Bronchial epithelial cell (primary cell): ENCODE data around the gene RPL39L. TPM values are rescaled to one million over a fixed set of nuclear protein-coding genes. Genes with fewer than 3 reads are reported as not detected.
A peak's percentile ranks its signal among the peaks of the same experiment; 100 is the strongest.

Source experiments
- DNase-seq: peaks from one replicate; pipeline ENCODE4 v3.0.0-alpha.2; 2010; ENCODE audit warnings: low read depth
- FAIRE-seq: peaks from 2 replicates; lab custom pipeline; 2011; peaks lifted over from hg19 to GRCh38; lab: Jason Lieb, UNC
- H3K27me3 ChIP-seq: 2 replicates; pipeline ENCODE4 v1.5.1; 2011; ENCODE audit warnings: low read length; ENCODE audit not compliant: control insufficient read depth, insufficient read depth
- H3K36me3 ChIP-seq: 2 replicates; pipeline ENCODE4 v1.5.1; 2011; ENCODE audit warnings: low read length; ENCODE audit not compliant: control insufficient read depth, insufficient read depth
- H3K4me3 ChIP-seq: 2 replicates; pipeline ENCODE4 v1.5.1; 2011; ENCODE audit warnings: mild to moderate bottlenecking, low read depth, low read length, control low read depth
- CTCF ChIP-seq: IDR thresholded peaks from 2 replicates; pipeline ENCODE4 v1.5.1; 2011; ENCODE audit warnings: mild to moderate bottlenecking, moderate library complexity, low read length, control low read depth, inconsistent platforms; ENCODE audit not compliant: insufficient read depth, severe bottlenecking
- total RNA-seq: library from RNA; depleted of rRNA; stranded (reverse); fragments of >200 nt; gene quantifications from 2 replicates; pipeline ENCODE4 v1.2.1, GENCODE V29; 2014

Gene RPL39L
- total RNA-seq, 1 donor from 2014 or later: 23.4 TPM

DNA sequence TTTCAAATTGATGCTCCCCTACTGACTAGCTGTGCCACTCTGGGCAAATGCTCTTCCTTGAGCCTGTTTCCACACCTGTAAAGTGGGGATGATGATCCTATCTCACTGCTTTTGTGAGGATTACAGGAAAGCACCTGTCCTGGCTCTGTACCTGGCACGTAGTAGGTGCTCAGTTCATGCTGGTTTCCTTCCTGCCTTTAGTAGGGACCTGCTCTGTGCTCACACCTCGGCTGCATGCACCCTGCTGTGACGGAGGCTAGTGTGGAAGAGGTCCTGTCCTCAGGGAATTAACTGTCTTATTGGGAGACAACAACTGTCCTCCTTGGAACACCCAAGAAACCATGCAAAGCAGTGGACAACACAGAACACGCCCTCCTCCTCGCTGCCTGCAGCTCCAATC lies 61.8 kb downstream of the RPL39L start:
- FAIRE-seq (no peak), DNase-seq (no peak)
- no peaks in the 10 kb centered on the region for H3K27me3 ChIP-seq
- H3K4me3 ChIP-seq: no peak overlapping the region
- no peak for TF ChIP-seq CTCF
- H3K36me3 ChIP-seq: peaks cover 9% of the 10 kb centered on the region

DNA sequence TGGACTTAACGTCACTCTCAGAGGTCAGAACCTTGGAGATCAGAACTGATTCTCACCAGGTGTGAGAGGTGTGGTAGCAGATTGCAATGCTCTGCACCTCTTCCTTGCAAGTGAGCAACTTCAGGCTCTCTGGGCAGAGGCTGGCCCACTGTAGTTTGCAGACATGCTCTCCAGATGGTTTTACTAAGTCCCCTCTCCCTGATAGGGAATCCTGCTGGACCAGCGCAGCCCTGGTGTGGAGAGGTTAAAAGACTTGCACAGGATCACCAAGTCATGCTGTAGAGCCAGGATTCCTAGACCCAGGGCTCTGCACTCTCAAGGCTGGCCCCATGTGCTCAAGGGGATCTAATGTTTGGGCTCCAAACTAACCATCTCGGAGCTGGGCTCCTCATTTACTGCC lies 62.2 kb downstream of the RPL39L start:
- FAIRE-seq (no peak), DNase-seq (no peak)
- no peak for TF ChIP-seq CTCF
- peaks cover 9% of the 10 kb centered on the region for H3K36me3 ChIP-seq
- no peaks in the 10 kb centered on the region for H3K27me3 ChIP-seq
- H3K4me3 ChIP-seq: no peak overlapping the region

DNA sequence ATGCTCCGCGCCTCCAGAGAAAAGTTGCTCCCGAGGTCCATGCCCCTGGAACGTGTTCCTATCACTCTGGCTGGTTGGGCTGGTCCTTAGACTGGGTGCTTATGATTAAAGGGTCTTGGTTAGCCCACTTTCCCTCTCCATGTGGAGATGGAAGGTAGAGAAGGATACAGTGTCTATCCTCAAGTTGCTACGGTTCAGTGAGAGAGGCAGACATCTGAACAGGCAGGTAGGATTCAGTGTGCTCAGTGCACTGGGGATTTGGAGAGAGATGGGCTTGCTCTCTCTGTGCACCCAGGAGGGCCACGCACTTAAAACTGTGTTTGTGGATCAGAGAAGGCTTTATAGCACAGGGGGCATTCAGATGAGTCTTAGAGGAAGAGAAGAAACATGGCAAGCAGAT lies 63.0 kb downstream of the RPL39L start:
- Histone ChIP-seq H3K27me3 (no peaks in the 10 kb centered on the region), H3K4me3 (no peak overlapping the region), H3K36me3 (peaks cover 9% of the 10 kb centered on the region)
- TF ChIP-seq CTCF: no peak
- peak; percentile 58 for FAIRE-seq
- no peak for DNase-seq

DNA sequence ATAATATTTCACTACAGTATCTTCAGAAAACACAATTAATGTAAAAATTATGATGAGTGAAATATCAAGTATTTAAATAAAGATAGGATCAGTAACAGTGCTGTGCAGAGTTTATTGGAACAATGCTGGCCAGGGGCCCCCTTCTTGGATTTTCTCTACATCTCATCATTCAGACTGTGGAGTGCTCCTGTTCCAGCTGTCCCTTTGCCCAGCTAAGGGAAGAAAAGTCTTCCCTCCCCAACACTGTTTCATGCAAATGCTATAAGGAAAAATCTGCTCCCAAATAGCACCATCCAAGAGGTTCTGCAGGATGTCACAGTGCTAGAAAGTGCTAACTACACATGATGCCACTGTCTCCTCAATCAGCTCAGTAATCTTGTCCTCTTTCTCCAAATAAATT lies 64.5 kb downstream of the RPL39L start:
- TF ChIP-seq CTCF: no peak

GRCh38 chr3:187073581-187074098 lies 65.7 kb downstream of the RPL39L start:
- TF ChIP-seq CTCF: no peak
- FAIRE-seq (no peak), DNase-seq (no peak)
- Histone ChIP-seq H3K27me3 (no peaks in the 10 kb centered on the region), H3K36me3 (peaks cover 10% of the 10 kb centered on the region), H3K4me3 (no peak overlapping the region)

More for the DNA sequence above, 64.5 kb downstream of the RPL39L start:
- no peak for DNase-seq
- no peak for FAIRE-seq
- peaks cover 9% of the 10 kb centered on the region for H3K36me3 ChIP-seq
- H3K27me3 ChIP-seq: no peaks in the 10 kb centered on the region
- no peak overlapping the region for H3K4me3 ChIP-seq

- no peak for TF ChIP-seq CTCF
- no peaks in the 10 kb centered on the region for H3K27me3 ChIP-seq
- peaks cover 10% of the 10 kb centered on the region for H3K36me3 ChIP-seq
- no peak for DNase-seq
- no peak overlapping the region for H3K4me3 ChIP-seq
- no peak for FAIRE-seq
Measured at GRCh38 chr3:187072511-187072910, 66.8 kb downstream of the RPL39L start.
